ENCODE results near the gene PNRC1.

DNA sequence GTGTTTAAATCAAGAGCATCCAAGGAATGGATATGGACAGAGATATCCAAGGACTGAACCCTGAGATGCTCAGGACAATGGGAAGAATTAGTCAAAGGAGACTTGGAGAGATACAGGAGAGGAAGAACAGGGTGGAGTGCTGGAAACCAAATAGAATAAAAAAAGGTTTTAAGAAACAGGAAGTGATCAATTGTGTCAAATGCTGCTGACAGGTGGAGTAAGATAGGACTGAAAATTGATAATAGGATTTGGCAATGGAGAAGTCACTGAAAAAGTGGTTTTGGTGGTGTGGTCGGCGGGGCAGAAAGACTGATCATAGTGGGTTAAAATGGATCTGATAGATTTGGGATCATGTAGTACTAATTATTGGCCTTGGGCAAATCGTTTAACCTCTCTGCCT lies 37.9 kb upstream of the PNRC1 start:
- TF ChIP-seq, protein P1, sequence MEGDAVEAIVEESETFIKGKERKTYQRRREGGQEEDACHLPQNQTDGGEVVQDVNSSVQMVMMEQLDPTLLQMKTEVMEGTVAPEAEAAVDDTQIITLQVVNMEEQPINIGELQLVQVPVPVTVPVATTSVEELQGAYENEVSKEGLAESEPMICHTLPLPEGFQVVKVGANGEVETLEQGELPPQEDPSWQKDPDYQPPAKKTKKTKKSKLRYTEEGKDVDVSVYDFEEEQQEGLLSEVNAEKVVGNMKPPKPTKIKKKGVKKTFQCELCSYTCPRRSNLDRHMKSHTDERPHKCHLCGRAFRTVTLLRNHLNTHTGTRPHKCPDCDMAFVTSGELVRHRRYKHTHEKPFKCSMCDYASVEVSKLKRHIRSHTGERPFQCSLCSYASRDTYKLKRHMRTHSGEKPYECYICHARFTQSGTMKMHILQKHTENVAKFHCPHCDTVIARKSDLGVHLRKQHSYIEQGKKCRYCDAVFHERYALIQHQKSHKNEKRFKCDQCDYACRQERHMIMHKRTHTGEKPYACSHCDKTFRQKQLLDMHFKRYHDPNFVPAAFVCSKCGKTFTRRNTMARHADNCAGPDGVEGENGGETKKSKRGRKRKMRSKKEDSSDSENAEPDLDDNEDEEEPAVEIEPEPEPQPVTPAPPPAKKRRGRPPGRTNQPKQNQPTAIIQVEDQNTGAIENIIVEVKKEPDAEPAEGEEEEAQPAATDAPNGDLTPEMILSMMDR (IDR thresholded peaks at IDR 0.05 in 8 of 11, conservative IDR thresholded peaks at IDR 0.05 in 3 of 11): no peak
- TF ChIP-seq POLR2A (IDR thresholded peaks at IDR 0.05): no peak
